Activated naive CD4-positive, alpha-beta T cell treated with anti-CD3 and anti-CD28 coated beads for 36 hours (primary cell): ENCODE data around the gene CAPN2. TPM values are rescaled to one million over a fixed set of nuclear protein-coding genes. Genes with fewer than 3 reads are reported as not detected.
A peak's percentile ranks its signal among the peaks of the same experiment; 100 is the strongest.

Experiments used
- CTCF ChIA-PET: fragments of 350-600 bp; sonication (Branson Sonifier 250); formaldehyde crosslinking; loops from one replicate; lab custom pipeline; 2021; ENCODE audit warnings: antibody characterized with exemption; lab: Charles Lee
- DNase-seq: peaks from one replicate; pipeline ENCODE4 v3.0.0-alpha.2; 2020
- H3K27ac Mint-ChIP-seq: one replicate; pipeline ENCODE4 v1.8.0; 2021; ENCODE audit warnings: mild to moderate bottlenecking, mixed read lengths
- H3K27me3 Mint-ChIP-seq: one replicate; pipeline ENCODE4 v1.8.0; 2021; ENCODE audit warnings: low read depth, mixed read lengths
- H3K36me3 Mint-ChIP-seq: one replicate; pipeline ENCODE4 v1.8.0; 2021; ENCODE audit warnings: low read depth, mixed read lengths
- H3K4me1 Mint-ChIP-seq: one replicate; pipeline ENCODE4 v1.8.0; 2021; ENCODE audit warnings: low read depth, mixed read lengths
- H3K4me3 Mint-ChIP-seq: one replicate; pipeline ENCODE4 v1.8.0; 2021; ENCODE audit warnings: mild to moderate bottlenecking, moderate library complexity, mixed read lengths
- H3K9me3 Mint-ChIP-seq: one replicate; pipeline ENCODE4 v1.8.0; 2021; ENCODE audit warnings: mixed read lengths
- intact Hi-C: fragments of 100-400 bp; cut with micrococcal nuclease; formaldehyde crosslinking; loops from one replicate; pipeline ENCODE4 v1.15.1; 2023
- total RNA-seq, 2 experiments: library from RNA; stranded (reverse); gene quantifications; one replicate each; pipeline ENCODE4 v1.2.3, GENCODE V29; 2021

The CAPN2 gene
- total RNA-seq, 2 experiments from 2014 or later, result 17.0 to 19.5 TPM

GRCh38 chr1:223682502-223682901 is 29.8 kb upstream of the CAPN2 start:
- DNase-seq, result no peak
- CTCF ChIA-PET, result interaction anchor here (0.6 to 1.9 kb wide), 6 partner anchors 8 to 775 kb away, joined by 3 to 7 read pairs (median 5); no protein-coding TSS in a partner anchor
- intact Hi-C loops, result loop anchor here (5.0 to 10.0 kb wide), 2 partner anchors 320 to 888 kb away; partner anchors contain the start of gene SUSD4
- H3K4me1 Mint-ChIP-seq, result peaks cover 3% of the 10 kb centered on the region
- no peaks in the 10 kb centered on the region for H3K36me3 Mint-ChIP-seq
- H3K27ac Mint-ChIP-seq, result no peak overlapping the region
- no peaks in the 10 kb centered on the region for H3K27me3 Mint-ChIP-seq
- no peaks in the 10 kb centered on the region for H3K9me3 Mint-ChIP-seq
- H3K4me3 Mint-ChIP-seq, result no peak overlapping the region

- Mint-ChIP-seq H3K4me1 (peaks cover 3% of the 10 kb centered on the region), H3K4me3 (no peak overlapping the region), H3K36me3 (no peaks in the 10 kb centered on the region), H3K27ac (no peak overlapping the region), H3K27me3 (no peaks in the 10 kb centered on the region), H3K9me3 (no peaks in the 10 kb centered on the region)
- intact Hi-C loops, result loop anchor here (1.0 to 10.0 kb wide), 3 partner anchors 322 to 889 kb away; partner anchors contain the start of gene SUSD4
- DNase-seq, result peak; percentile 78
- CTCF ChIA-PET, result interaction anchor here (0.6 to 1.9 kb wide), 15 partner anchors 9 to 612 kb away, joined by 3 to 8 read pairs (median 4); no protein-coding TSS in a partner anchor
These were observed 28.5 kb upstream of the CAPN2 start for GRCh38 chr1:223683586-223684487.

GRCh38 chr1:223684488-223684792 is 27.9 kb upstream of the CAPN2 start:
- DNase-seq, result no peak
- Mint-ChIP-seq H3K4me1 (peaks cover 3% of the 10 kb centered on the region), H3K9me3 (no peaks in the 10 kb centered on the region), H3K27me3 (no peaks in the 10 kb centered on the region), H3K36me3 (no peaks in the 10 kb centered on the region), H3K27ac (no peak overlapping the region), H3K4me3 (no peak overlapping the region)
- CTCF ChIA-PET, result interaction anchor here (0.6 to 1.9 kb wide), 9 partner anchors 8 to 432 kb away, joined by 3 to 8 read pairs (median 6); no protein-coding TSS in a partner anchor
- intact Hi-C loops, result loop anchor here (1.0 to 10.0 kb wide), 3 partner anchors 322 to 890 kb away; partner anchors contain the start of gene SUSD4

GRCh38 chr1:223691121-223691520 is 21.2 kb upstream of the CAPN2 start:
- Mint-ChIP-seq H3K27me3 (no peaks in the 10 kb centered on the region), H3K4me3 (no peak overlapping the region), H3K9me3 (no peaks in the 10 kb centered on the region), H3K27ac (no peak overlapping the region), H3K36me3 (no peaks in the 10 kb centered on the region), H3K4me1 (no peaks in the 10 kb centered on the region)
- intact Hi-C loops, result no loop called here
- DNase-seq, result no peak
- CTCF ChIA-PET, result interaction anchor here (1.0 kb wide), 1 partner anchor 511 kb away, joined by 3 read pairs; no protein-coding TSS in a partner anchor

GRCh38 chr1:223695014-223695548 is 17.3 kb upstream of the CAPN2 start:
- Mint-ChIP-seq H3K36me3 (no peaks in the 10 kb centered on the region), H3K27ac (no peak overlapping the region), H3K4me3 (no peak overlapping the region), H3K27me3 (no peaks in the 10 kb centered on the region), H3K9me3 (no peaks in the 10 kb centered on the region), H3K4me1 (peaks cover 3% of the 10 kb centered on the region)
- CTCF ChIA-PET, result interaction anchor here (0.6 to 2.5 kb wide), 11 partner anchors 11 to 1370 kb away, joined by 3 to 20 read pairs (median 4); no protein-coding TSS in a partner anchor
- intact Hi-C loops, result loop anchor here (5.0 kb wide), 2 partner anchors 207 to 297 kb away; no protein-coding TSS in a partner anchor
- DNase-seq, result no peak

- no peak overlapping the region for H3K4me3 Mint-ChIP-seq
- H3K27ac Mint-ChIP-seq, result no peak overlapping the region
- intact Hi-C loops, result loop anchor here (2.0 to 5.0 kb wide), 3 partner anchors 165 to 296 kb away; no protein-coding TSS in a partner anchor
- peaks cover 7% of the 10 kb centered on the region for H3K4me1 Mint-ChIP-seq
- H3K9me3 Mint-ChIP-seq, result no peaks in the 10 kb centered on the region
- H3K36me3 Mint-ChIP-seq, result no peaks in the 10 kb centered on the region
- no peak for DNase-seq
- H3K27me3 Mint-ChIP-seq, result no peaks in the 10 kb centered on the region
- CTCF ChIA-PET, result interaction anchor here (0.6 to 2.5 kb wide), 19 partner anchors 8 to 638 kb away, joined by 3 to 20 read pairs (median 4); partner anchors contain the start of gene CAPN2
These were observed 16.4 kb upstream of the CAPN2 start for GRCh38 chr1:223695941-223696340.

- Mint-ChIP-seq H3K27me3 (no peaks in the 10 kb centered on the region), H3K36me3 (no peaks in the 10 kb centered on the region), H3K4me3 (no peak overlapping the region)
These were observed 11.9 kb upstream of the CAPN2 start for GRCh38 chr1:223700388-223700918.

GRCh38 chr1:223700942-223701637 is 11.2 kb upstream of the CAPN2 start:
- intact Hi-C loops, result no loop called here
- H3K4me3 Mint-ChIP-seq, result no peak overlapping the region

More at GRCh38 chr1:223700388-223700918, 11.9 kb upstream of the CAPN2 start:
- intact Hi-C loops, result no loop called here
- no peak for DNase-seq
- CTCF ChIA-PET, result interaction anchor here (0.9 to 4.0 kb wide), 4 partner anchors 28 to 150 kb away, joined by 3 to 80 read pairs (median 3); no protein-coding TSS in a partner anchor
- H3K4me1 Mint-ChIP-seq, result peaks cover 29% of the 10 kb centered on the region
- H3K27ac Mint-ChIP-seq, result no peak overlapping the region
- no peaks in the 10 kb centered on the region for H3K9me3 Mint-ChIP-seq

GRCh38 chr1:223702735-223703667 is 9.3 kb upstream of the CAPN2 start:
- Mint-ChIP-seq H3K36me3 (no peaks in the 10 kb centered on the region), H3K27ac (no peak overlapping the region), H3K4me1 (peaks cover 33% of the 10 kb centered on the region), H3K4me3 (no peak overlapping the region), H3K27me3 (no peaks in the 10 kb centered on the region), H3K9me3 (no peaks in the 10 kb centered on the region)
- intact Hi-C loops, result loop anchor here (1.0 kb wide), 1 partner anchor 23 kb away; no protein-coding TSS in a partner anchor
- CTCF ChIA-PET, result interaction anchor here (0.6 kb wide), 1 partner anchor 8 kb away, joined by 4 read pairs; no protein-coding TSS in a partner anchor
- no peak for DNase-seq

More at GRCh38 chr1:223700942-223701637, 11.2 kb upstream of the CAPN2 start:
- peak; percentile 29 for DNase-seq
- Mint-ChIP-seq H3K27me3 (no peaks in the 10 kb centered on the region), H3K9me3 (no peaks in the 10 kb centered on the region), H3K27ac (no peak overlapping the region), H3K36me3 (no peaks in the 10 kb centered on the region), H3K4me1 (peaks cover 29% of the 10 kb centered on the region)
- CTCF ChIA-PET, result interaction anchor here (0.9 to 4.0 kb wide), 4 partner anchors 27 to 150 kb away, joined by 3 to 80 read pairs (median 3); no protein-coding TSS in a partner anchor

- Mint-ChIP-seq H3K27ac (no peak overlapping the region), H3K27me3 (no peaks in the 10 kb centered on the region), H3K36me3 (no peaks in the 10 kb centered on the region), H3K9me3 (no peaks in the 10 kb centered on the region), H3K4me3 (no peak overlapping the region), H3K4me1 (peaks cover 31% of the 10 kb centered on the region)
- intact Hi-C loops, result loop anchor here (1.0 kb wide), 1 partner anchor 23 kb away; no protein-coding TSS in a partner anchor
- no peak for DNase-seq
- CTCF ChIA-PET, result interaction anchor here (0.6 to 1.2 kb wide), 2 partner anchors 8 to 753 kb away, joined by 3 read pairs; no protein-coding TSS in a partner anchor
These were observed 8.7 kb upstream of the CAPN2 start for GRCh38 chr1:223703668-223704013.
